GM12873 (cell line): ENCODE data around the gene COL8A1.

Experiments used
- TF ChIP-seq, protein P1 (sequence below): IDR thresholded peaks from 2 replicates; pipeline ENCODE4 v1.5.1; 2012; ENCODE audit warnings: low read depth, mild to moderate bottlenecking, moderate library complexity, low read length, control low read depth; ENCODE audit not compliant: insufficient read depth; ENCODE audit errors: missing control alignments

The COL8A1 gene

GRCh38 chr3:99764377-99764776 is 126.0 kb downstream of the COL8A1 start:
- TF ChIP-seq, protein P1, sequence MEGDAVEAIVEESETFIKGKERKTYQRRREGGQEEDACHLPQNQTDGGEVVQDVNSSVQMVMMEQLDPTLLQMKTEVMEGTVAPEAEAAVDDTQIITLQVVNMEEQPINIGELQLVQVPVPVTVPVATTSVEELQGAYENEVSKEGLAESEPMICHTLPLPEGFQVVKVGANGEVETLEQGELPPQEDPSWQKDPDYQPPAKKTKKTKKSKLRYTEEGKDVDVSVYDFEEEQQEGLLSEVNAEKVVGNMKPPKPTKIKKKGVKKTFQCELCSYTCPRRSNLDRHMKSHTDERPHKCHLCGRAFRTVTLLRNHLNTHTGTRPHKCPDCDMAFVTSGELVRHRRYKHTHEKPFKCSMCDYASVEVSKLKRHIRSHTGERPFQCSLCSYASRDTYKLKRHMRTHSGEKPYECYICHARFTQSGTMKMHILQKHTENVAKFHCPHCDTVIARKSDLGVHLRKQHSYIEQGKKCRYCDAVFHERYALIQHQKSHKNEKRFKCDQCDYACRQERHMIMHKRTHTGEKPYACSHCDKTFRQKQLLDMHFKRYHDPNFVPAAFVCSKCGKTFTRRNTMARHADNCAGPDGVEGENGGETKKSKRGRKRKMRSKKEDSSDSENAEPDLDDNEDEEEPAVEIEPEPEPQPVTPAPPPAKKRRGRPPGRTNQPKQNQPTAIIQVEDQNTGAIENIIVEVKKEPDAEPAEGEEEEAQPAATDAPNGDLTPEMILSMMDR: no peak

- TF ChIP-seq, protein P1: no peak
These were observed 126.9 kb downstream of the COL8A1 start for GRCh38 chr3:99765042-99765942.

DNA sequence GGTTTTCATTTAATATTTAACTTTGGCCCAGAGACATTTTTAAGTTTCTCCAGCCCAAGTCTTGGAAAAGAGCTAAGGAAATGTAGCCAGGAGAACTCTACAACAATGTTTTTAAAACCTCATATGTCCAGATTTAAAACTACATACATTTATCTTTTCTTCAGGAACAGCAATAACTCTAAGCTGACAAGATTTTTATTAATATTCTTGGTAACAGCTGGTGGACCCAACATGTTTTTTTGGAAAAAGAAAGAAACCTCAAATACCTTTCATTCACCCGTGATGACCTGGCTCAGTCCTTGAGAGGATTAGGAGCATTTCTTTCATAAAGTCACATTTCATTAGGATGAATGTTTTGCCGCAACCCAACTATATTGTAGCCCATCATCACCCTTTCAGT is 128.9 kb downstream of the COL8A1 start:
- TF ChIP-seq, protein P1: no peak

GRCh38 chr3:99768126-99768525 is 129.7 kb downstream of the COL8A1 start:
- TF ChIP-seq, protein P1: no peak

- TF ChIP-seq, protein P1: no peak
These were observed 130.6 kb downstream of the COL8A1 start for GRCh38 chr3:99768808-99769501.

GRCh38 chr3:99772171-99772570 is 133.8 kb downstream of the COL8A1 start:
- TF ChIP-seq, protein P1: no peak

DNA sequence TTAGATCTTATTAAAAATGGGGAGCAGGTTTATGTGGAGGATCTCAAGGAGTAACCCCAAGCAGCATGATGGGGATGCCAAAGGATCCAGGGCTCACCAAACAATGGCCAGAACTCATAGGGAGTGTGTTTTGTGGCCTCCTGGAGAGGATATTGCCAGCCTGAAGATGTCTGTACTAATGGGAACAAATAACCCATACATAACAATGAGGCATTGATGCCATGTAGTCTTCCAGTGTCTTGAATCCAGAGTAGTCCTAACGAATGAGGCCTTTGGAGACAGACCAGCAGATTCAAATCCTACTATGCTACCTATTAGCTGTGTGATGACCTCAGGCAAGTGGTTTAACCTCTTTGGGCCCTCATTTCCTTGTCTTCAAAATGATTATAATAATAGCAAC is 134.3 kb downstream of the COL8A1 start:
- TF ChIP-seq, protein P1: no peak
